Right hindlimb (tissue), 1 donor: Measurements from ENCODE around the gene FIG4.
A peak's percentile ranks its signal among the peaks of the same experiment; 100 is the strongest.
"Not testable (repeated sequence)": the region's sequence is repeated elsewhere in the genome, so short reads cannot be mapped to it uniquely, and the experiment has no call there.

Source experiments
- DNase-seq: peaks from one replicate; pipeline ENCODE4 v3.0.0-alpha.2; 2018

Gene FIG4

DNA sequence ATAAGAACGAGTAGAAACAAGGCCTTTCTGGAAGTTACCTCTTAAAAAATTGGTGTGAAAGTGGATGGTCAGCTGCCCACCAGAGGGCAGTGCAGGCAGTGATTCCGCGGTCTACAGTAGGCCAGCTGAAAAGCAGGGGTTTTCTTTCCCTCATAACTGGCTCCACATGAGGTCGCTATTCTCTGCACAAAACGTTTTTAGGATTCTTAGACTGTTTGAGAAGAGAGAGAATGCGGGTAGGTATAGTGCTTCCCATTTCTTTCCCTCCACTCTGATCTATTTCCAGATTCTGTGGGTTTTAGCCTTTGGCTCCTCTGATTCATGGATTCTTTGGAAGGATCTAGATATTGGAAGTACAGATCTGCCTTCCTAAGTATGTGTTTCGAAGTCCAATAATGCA is 14.2 kb downstream of the FIG4 start:
- peak; percentile 85 for DNase-seq

DNA sequence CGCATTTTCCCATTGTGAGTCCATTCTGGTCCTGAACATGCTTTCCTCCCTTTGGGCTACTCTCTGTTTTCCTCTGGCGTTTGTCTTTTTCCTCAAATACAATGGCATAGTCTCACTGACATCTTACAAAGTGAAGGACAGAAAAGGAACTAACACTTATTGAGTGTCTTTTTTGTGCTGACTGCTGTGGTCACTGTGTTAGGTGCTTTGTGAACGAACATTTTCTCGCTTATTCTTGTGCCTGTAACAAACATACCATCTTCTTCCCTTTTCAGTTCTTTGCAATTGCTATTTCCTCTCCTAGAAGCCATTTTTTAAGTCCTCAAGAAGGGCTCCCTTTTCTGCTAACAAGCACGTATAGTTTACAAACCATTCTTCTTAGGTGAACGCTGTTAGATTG is 15.4 kb downstream of the FIG4 start:
- DNase-seq, result no peak

DNA sequence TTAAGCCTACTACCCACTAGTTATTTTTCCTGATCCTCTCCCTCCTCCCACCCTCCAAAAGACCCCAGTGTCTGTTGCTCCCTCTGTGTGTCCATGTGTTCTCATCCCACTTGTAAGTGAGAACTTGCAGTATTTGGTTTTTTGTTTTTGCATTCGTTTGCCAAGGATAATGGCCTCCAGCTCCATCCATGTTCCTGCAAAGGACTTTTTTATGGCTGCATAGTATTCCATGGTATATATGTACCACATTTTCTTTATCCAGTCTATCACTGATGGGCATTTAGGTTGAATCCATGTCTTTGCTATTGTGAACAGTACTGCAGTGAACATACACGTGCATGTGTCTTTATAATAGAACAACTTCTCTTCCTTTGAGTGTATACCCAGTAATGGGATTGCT is 17.0 kb downstream of the FIG4 start:
- not testable (repeated sequence) for DNase-seq

DNA sequence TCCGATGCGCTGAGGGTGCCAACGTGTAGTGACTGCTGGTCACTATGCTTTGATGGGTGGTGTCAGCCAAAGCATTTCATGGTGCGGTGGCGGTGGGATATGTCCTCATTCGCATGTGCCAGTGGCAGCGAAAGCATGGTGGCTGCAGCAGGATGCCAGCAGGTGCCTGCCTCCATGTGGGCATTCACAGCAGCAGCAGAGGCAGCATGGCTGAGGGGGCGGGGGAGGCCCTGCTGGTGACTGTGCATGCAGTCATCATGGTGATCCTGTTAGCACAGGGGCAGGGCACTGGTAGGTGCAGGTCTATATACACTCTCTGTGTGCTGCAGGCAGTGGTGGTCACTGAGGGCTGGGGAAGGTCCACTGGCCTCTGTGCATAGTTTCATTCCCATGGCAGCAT is 22.0 kb downstream of the FIG4 start:
- no peak for DNase-seq

DNA sequence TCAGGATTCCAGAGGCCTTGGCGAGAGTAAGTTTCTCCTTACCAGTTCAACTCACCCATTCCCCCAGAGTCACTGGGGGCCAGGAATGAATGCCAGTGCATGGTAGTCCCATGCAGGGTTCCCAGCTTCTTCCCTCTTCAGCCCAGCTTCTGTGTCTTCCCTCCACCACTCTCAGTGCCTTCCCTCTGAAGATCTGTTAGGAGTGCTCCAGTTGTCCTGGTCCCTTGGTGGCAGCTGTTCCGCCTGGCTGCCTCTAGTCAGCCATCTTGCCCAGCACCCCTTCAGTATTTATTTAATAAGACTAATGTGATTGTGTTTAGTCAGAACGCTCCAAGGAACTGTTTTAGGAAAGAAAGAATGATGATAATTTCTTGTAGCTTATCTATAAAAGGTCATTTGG is 23.1 kb downstream of the FIG4 start:
- no peak for DNase-seq

DNA sequence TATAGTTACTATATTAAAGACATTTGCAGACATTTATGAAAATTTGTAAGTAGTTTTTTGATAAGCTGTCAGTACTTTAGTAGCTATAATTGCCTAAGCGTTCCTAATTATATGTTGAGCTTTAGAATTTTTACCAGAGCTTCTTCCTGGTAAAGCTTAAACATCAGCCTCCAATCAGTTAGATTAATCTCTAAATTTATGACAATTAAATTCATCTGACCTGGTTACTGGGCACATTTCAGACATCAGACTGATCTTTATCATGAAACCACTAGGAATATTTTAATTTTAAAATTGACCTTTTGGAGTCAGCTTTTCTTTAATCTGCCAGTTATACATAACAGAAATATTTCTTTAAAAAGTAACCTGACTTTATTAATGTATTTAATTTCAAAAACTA is 23.5 kb downstream of the FIG4 start:
- DNase-seq, result no peak

DNA sequence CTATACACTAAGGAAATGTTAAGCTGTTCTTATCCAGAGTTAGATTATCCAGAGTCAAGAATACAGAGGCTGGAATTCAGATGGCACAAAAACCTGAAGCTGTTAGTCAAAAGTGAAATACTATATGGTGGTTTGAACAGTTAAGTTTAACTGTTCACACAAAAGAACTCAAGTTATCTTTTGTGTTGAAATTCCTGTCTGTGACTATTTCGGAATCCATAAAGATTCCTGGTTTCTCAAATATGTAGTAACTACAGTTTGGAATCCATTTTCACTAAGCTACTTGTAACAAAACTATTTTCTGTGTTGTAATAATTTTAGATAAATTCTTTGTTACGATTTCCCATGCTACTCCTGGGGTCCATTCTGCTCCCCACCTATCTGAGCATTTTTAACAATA is 24.5 kb downstream of the FIG4 start:
- no peak for DNase-seq

DNA sequence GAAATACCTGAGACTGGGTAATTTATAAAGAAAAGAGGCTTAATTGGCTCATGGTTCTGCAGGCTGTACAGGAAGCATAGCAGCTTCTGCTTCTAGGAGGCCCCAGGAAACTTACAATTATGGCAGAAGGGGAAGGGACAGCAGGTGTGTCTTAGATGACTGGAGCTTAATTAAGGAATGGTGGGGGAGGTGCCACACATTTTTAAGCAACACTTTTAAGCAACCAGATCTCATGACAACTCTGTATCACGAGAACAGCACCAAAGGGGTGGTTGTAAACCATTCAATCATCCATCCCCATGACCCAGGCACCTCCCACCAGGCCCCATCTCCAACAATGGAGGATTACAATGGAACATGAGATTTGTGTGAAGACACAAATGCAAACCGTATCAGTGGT is 26.9 kb downstream of the FIG4 start:
- DNase-seq, result no peak

DNA sequence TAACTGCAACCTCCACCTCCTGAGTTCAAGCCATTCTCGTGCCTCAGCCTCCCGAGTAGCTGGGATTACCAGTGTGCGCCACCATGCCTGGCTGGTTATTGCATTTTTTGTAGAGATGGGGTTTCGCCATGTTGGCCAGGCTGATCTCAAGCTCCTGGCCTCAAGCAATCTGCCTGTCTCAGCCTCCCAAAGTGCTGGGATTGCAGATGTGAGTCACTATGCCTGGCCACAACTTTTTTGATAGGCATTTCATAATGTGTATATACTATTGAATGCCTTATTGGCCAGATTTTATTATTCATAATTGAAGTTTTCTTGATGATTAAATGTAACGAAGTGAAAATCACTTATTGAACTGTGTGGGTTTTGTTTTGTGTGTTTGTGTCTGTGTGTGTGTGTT is 27.9 kb downstream of the FIG4 start:
- DNase-seq, result no peak

DNA sequence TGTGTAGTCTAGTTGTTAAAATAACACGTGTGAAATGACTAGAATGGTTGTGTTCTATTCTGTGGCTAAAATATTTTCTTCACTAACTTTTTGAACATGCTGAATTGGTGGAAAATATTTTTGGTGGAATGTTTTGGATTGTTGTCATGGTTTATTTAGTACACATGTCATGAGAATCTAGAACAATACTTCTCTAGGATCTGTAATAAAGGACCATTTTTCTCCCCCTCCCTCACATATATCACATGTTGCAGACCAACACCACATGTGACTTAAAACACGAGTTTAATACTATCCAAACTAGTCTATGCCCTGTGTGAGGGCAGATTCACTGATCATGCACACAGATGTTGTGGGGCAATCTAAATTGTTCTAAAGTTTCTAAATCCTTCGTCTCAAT is 29.2 kb downstream of the FIG4 start:
- DNase-seq, result no peak

DNA sequence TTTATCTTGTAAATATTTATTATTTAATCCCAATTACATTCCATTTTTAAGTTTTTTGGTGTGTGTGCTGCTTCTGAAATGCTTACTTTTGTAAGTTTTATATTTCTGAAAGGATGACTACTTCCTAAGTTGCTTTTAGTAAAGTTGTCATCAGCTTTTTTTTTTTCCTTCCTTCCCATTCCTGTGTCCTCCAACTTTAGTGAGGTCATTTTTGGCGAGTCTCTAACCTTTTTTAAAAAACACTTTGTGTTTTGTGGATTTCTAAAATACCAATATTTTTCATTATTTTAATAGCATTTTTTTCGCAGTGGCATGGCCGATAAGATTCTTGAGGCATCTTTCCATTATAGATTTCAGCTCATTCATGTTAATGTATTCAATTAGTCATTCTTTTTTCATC is 30.9 kb downstream of the FIG4 start:
- DNase-seq, result no peak

DNA sequence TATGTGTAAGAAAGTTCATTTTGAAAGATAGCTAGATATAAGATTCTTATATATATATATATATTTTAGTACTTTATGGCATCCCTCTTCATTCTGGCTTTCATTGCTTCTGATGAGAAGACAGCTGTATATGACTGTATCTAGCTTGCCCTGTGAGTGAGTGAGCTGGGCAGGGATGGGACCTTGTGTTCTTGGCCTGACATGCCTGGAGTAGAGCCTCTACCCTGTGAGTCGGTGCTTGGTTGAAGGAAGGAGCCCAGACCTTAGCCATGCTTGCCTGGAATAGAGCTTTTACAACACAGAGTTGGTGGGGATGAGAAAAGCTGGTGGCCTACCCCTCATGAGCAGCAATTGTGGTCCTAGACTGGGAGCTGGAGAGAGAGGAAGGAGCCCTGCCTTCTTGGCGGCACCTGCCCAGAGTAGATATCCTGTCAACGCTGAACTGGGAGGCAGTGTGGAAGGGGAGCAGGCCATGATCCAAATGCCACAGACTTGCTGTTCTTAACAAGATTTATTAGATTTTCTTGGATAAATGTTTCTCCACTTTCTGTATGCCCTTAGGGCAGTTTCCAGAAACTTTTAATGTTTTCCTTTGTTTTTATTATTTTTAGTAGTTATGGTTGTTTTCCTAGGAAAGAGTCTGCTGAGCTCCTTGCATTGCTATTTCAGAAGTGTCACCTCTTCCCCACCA is 31.6 kb downstream of the FIG4 start:
- DNase-seq, result no peak

DNA sequence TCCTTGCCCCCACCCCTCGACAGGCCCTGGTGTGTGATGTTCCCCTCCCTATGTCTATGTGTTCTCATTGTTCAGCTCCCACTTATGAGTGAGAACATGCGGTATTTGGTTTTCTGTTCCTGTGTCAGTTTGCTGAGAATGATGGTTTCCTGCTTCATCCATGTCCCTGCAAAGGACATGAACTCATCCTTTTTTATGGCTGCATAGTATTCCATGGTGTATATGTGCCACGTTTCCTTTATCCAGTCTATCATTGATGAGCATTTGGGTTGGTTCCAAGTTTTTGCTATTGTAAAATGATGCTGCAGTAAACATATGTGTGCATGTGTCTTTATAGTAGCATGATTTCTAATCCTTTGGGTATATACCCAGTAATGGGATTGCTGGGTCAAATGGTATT is 34.2 kb downstream of the FIG4 start:
- DNase-seq, result not testable (repeated sequence)

DNA sequence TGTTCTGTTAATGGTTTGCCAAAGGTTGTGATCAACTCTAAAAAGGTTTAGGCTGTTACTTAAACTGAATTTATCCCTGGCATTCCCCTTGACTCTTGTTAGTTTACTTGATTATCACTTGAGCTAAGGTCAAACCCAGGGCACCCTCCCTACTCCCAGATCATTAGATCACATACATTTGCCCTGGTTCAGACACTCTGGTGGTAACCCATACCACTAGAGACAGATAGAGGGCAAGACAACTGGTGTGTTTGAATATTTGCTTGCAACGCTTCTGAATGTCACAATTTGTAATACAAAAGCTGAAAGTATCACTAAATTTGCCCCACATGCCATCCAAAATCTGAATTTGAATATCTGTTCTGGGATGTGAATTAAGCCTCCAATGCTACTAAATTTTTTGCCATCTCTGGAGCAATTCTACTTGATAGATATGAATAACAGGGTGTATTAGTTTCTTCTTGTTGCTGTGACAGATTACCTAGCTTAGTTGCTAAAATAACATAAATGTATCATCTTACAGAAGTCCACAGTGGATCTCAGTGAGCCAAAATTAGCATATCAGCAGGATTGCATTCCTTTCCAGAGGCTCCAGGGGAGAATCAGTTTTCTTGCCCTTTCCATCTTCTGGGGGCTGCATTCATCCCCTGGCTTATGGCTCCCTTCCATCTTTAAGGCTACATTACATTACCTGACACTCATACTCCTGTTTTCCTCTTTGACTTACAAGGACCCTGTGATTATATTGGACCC is 45.4 kb downstream of the FIG4 start:
- DNase-seq, result no peak

DNA sequence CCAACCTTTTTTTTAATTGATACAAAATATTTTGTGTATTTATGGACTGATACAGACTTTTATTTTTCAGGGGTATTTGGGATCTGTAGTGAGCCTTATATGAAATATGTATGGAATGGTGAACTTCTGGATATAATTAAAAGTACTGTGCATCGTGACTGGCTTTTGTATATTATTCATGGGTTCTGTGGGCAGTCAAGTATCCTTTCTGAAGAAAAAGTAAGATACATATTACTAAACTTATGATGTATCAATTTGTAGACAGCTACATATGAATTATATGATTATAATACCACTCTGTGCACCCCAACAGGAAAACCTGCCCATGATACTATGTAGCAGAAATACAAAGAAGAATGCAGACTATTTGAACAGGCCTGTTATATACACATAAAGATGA is 47.2 kb downstream of the FIG4 start:
- DNase-seq, result no peak

DNA sequence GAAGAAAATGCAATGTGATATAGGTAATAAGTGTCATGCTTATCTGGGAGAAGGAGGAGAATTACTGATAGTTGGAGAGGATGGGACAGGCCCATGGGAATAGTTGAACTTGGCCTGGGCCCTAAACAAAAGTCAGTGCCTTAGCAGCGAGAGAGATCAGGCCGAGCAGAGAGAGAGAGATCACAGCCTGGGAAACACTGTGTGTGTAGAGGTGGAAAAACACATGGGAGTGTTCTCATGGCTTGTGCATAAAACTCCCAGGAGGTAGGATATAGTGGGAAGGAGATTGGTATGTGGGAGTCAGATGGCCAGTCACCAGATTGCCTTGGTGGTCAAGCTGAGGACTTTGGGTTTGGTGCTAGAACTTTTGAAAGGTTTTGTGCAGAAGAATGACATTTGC is 47.6 kb downstream of the FIG4 start:
- DNase-seq, result no peak

DNA sequence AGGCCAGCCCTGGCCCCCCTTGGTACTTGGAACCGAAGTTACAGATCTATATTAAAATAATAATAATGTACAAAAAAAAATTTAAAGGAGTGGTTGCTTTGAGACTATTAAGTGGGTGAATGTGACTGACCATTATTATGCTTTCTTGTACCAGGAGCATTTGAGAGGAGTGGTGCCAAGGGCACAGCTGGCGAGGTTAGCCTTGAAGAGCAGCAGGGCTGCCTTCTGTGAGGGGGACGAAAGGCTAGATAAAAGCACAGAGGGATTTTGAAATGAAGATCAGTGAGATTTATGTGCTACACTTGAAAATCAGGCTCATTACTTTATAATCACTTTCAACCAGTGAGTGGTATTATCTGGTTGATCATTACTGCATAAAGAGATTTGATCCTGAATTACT is 48.6 kb downstream of the FIG4 start:
- DNase-seq, result no peak

DNA sequence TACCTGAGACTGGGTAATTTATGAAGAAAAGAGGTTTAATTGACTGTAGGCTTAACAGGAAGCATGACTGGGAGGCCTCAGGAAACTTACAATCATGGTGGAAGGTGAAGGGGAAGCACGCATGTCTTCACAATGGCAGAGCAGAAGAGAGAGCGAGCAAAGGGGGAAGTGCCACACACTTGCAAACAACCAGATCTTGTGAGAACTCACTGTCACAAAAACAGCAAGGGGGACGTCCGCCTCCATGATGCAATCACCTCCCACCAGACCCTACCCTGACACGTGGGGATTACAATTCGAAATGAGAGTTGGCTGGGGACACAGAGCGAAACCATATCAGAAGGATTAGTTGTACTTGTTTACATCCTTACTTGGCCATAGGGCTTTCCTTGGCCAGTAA is 49.7 kb downstream of the FIG4 start:
- DNase-seq, result no peak

DNA sequence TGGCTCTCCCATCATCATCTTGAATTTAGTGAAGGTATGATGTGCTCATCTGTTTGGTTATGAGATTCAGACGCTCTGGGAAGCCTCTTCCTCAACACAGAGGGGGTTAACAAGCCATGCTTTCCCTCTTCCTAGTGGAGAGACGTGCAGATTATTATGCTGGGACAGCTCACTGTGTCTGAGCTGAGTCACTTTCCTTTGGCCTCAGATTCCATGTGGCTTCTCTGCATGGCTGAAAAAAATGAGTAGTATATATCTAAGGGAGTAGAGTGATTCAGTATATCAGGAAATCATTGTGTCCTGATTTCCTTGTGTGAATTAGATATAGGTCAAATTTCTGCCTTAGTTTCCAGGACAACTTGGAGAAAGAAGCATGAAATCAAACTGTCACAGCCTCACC is 52.6 kb downstream of the FIG4 start:
- no peak for DNase-seq

DNA sequence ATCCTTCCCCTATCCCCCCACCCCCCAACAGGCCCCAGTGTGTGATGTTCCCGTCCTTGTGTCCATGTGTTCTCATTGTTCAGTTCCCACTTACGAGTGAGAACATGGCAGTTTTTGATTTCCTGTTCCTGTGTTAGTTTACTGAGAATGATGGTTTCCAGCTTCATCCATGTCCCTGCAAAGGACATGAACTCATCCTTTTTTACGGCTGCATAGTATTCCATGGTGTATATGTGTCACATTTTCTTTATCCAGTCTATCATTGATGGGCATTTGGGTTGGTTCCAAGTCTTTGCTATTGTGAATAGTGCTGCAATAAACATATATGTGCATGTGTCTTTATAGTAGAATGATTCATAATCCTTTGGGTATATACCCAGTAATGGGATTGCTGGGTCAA is 53.7 kb downstream of the FIG4 start:
- DNase-seq, result not testable (repeated sequence)

DNA sequence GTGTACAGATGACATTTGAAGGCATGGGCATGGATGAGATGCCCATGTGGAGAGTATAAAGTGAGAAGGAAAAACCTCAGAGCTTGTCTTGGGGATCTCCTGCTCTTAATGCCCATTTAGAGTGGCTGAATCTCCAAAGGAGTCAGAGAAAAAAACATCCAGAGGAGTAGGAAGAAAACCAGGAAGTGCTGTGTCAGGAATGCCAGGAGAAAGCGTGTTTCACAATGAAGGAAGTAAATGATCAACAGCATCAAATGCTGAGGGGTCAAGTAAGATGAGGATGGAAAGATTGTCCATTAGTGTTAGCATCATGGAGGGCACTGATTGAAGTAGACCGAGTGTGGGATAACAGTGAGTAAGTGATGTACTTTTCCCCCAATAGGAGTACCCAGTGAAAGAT is 56.1 kb downstream of the FIG4 start:
- DNase-seq, result no peak

DNA sequence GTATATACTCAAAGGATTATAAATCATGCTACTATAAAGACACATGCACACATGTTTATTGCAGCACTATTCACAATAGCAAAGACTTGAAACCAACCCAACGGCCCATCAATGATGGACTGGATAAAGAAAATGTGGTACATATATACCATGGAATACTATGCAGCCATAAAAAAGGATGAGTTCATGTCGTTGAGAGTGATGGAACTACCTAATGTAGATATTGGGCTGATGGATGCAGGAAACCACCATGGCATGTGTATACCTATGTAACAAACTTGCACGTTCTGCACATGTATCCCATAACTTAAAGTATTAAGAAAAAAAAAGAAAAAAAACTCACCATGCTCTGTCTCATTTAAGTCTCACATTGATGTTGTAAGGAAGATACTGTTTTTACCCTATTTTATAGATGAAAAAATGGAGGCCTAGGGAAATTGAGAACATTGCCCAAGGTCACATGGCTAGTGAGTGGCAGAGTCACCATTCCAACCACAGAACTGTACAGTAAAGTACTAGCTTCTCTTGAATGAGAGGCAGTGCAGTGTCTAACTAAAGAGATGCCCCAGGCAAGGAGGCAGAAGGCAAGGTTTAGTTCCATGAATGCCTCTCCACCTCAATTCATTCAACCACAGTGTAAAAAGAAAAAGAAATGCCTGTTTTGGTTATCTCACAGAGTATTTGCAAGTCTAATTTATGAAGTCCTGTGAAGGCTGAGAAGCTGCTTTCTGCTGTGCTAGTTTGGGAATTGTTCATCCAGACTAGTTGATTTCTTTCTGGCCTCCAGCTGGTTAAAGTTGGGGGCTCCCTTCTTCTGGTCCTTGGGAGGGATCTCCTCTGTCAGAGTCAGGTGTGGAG is 68.2 kb downstream of the FIG4 start:
- no peak for DNase-seq

DNA sequence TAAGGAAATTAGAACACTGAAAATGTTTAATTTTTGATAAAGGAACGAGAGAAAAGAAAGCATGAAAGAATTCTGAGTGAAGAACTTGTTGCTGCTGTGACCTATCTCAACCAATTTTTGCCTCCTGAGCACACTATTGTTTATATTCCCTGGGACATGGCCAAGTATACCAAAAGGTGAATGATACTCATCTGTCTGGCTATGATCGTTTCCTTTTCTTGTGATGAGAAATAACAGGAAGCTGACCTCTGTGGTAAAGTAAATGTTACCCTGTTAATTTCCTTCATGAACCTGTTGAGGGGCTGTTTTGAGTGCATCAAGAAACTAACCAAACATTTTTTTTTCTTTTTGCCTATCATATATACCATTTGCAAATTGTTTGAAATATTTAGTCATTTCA is 69.1 kb downstream of the FIG4 start:
- no peak for DNase-seq

DNA sequence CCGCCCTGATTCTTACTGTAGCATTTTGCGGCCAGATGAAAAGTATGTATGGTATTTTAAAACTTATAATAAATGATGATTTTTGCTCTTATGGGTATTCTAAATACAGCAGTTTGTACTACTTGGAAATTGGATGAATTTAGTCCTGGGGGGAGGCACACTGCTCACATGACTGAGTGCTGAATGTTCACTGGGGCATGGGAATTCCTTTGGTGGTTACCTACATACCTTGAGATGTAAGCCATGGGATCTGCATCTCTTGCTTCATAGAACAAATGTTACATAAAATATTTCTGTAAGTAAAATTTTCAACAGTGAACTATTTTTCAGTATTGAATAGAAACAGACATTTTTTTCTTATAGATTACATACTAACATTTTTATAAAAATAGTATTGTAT is 71.1 kb downstream of the FIG4 start:
- no peak for DNase-seq
